GM19099 (cell line): Measurements from ENCODE around the gene ONECUT2.

Experiments
- POLR2A ChIP-seq: IDR thresholded peaks from 3 replicates; pipeline ENCODE4 v1.6.1; 2011; ENCODE audit warnings: low read depth; ENCODE audit not compliant: insufficient read length; ENCODE audit errors: extremely low read depth

ONECUT2 gene

GRCh38 chr18:57434536-57435494, at the start of gene ONECUT2:
ONECUT2 (plus strand) TSS chr18:57435374; CDS start chr18:57435717, 343 bp downstream.
- no peak for TF ChIP-seq POLR2A

- no peak for TF ChIP-seq POLR2A
These were observed 45.9 kb upstream of the ONECUT2 start for GRCh38 chr18:57389271-57389670.

GRCh38 chr18:57390044-57390443, 45.1 kb upstream of the ONECUT2 start:
- TF ChIP-seq POLR2A, result no peak

GRCh38 chr18:57397440-57398132, 37.6 kb upstream of the ONECUT2 start:
- TF ChIP-seq POLR2A, result no peak

GRCh38 chr18:57404345-57404744, 30.8 kb upstream of the ONECUT2 start:
- TF ChIP-seq POLR2A, result no peak

- no peak for TF ChIP-seq POLR2A
These were observed 25.5 kb upstream of the ONECUT2 start for GRCh38 chr18:57409650-57410049.

GRCh38 chr18:57410749-57411148, 24.4 kb upstream of the ONECUT2 start:
- TF ChIP-seq POLR2A, result no peak

- no peak for TF ChIP-seq POLR2A
These were observed 18.6 kb upstream of the ONECUT2 start for GRCh38 chr18:57416542-57416941.

- TF ChIP-seq POLR2A, result no peak
These were observed 12.8 kb upstream of the ONECUT2 start for GRCh38 chr18:57422313-57422872.

GRCh38 chr18:57423821-57424220, 11.4 kb upstream of the ONECUT2 start:
- no peak for TF ChIP-seq POLR2A

- TF ChIP-seq POLR2A, result no peak
These were observed 10.1 kb upstream of the ONECUT2 start for GRCh38 chr18:57425096-57425495.

GRCh38 chr18:57426187-57426586, 9.0 kb upstream of the ONECUT2 start:
- no peak for TF ChIP-seq POLR2A

GRCh38 chr18:57427429-57428201, 7.6 kb upstream of the ONECUT2 start:
- TF ChIP-seq POLR2A, result no peak

GRCh38 chr18:57428221-57429150, 6.7 kb upstream of the ONECUT2 start:
- TF ChIP-seq POLR2A, result no peak
